Tibial nerve (tissue), 4 donors: Measurements from ENCODE around the gene TRMT10B. TPM values are rescaled to one million over a fixed set of nuclear protein-coding genes. Genes with fewer than 3 reads are reported as not detected.

ENCODE experiments used
- DNase-seq, 2 donors: peaks; one replicate each; pipeline ENCODE4 v3.0.0-alpha.2; 2019; ENCODE audit warnings: low spot score in 2 of 2
- H3K27ac ChIP-seq, 4 donors: fragments of 200-600 bp; sonication (generic) in 3 of 4; one replicate each; pipeline ENCODE4 v1.5.1; 2017 to 2019; ENCODE audit warnings: mild to moderate bottlenecking in 1 of 4
- H3K27me3 ChIP-seq, 2 donors: fragments of 200-600 bp; sonication (generic) in 1 of 2; one replicate each; pipeline versions ENCODE4 v1.5.1 to v1.6.0; 2017 to 2019
- H3K36me3 ChIP-seq, 3 donors: fragments of 200-600 bp; sonication (generic); one replicate each; pipeline ENCODE4 v1.5.1; 2018 to 2019
- H3K4me1 ChIP-seq, 4 donors: fragments of 200-600 bp; sonication (generic) in 3 of 4; one replicate each; pipeline ENCODE4 v1.5.1; 2017 to 2019
- H3K4me3 ChIP-seq, 4 donors: fragments of 200-600 bp; sonication (generic) in 3 of 4; one replicate each; pipeline ENCODE4 v1.5.1; 2017 to 2019; ENCODE audit warnings: mild to moderate bottlenecking in 1 of 4, moderate library complexity in 1 of 4
- H3K9me3 ChIP-seq, 4 donors: fragments of 200-600 bp; sonication (generic) in 3 of 4; one replicate each; pipeline ENCODE4 v1.5.1; 2017 to 2019
- EP300 ChIP-seq, 2 donors: sonication (generic); formaldehyde crosslinking; IDR thresholded peaks; one replicate each; pipeline ENCODE4 v1.6.1; 2017; ENCODE audit warnings: antibody characterized with exemption in 2 of 2, mild to moderate bottlenecking in 1 of 2
- POLR2A ChIP-seq, 2 donors: fragments of 450-650 bp; IDR thresholded peaks; one replicate each; pipeline ENCODE4 v1.6.1; 2017; ENCODE audit warnings: antibody characterized with exemption in 2 of 2, mild to moderate bottlenecking in 2 of 2, moderate library complexity in 2 of 2
- WGBS, 2 donors: methylation state at CpG; one replicate each; pipeline ENCODE4 v1.1.5; 2018; 5-methylcytosine and 5-hydroxymethylcytosine counted together
- total RNA-seq, 4 donors: library from RNA; depleted of rRNA; stranded (reverse); fragments of >200 nt; gene quantifications; one replicate each; pipeline ENCODE4 v1.1.0, GENCODE V29; 2016
- TF ChIP-seq, protein P1 (sequence below), 5 experiments: fragments of 200-600 bp in 3 of 5; fragments of 450-650 bp in 2 of 5; sonication (generic) in 3 of 5; IDR thresholded peaks; one replicate each; pipeline ENCODE4 v1.5.1; 2016 to 2019; ENCODE audit warnings: antibody characterized with exemption in 5 of 5, mild to moderate bottlenecking in 3 of 5, moderate library complexity in 2 of 5

The TRMT10B gene
- total RNA-seq, 4 donors from 2014 or later: 10.2 to 27.5 (median 12.3) TPM

DNA sequence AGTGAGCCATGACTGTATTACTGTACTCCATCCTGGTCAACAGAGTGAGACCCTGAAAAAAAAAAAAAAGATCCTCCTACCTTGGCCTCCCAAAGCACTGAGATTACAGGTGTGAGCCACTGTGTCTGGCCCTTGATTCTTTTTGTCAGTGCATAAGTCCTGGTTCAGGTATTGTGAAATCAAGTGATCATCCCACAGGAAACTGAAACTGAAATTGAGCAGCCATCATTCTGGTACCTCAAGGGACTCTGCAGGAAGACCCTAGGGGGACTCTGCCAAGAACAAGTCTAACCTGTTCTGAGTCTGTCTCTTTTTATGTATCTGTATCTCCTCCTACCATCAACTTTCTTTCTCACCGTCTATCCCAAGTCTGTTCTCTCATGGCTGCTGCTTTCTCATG lies 45.1 kb downstream of the TRMT10B start:
- peaks cover 0 to 37% (median 23%) of the 10 kb centered on the region in 4 donors for H3K4me1 ChIP-seq
- 71 to 84% methylated on average over 1 of the region's 1 CpG for WGBS, 2 donors
- H3K4me3 ChIP-seq: no peak overlapping the region
- no peak for DNase-seq
- no peak for TF ChIP-seq EP300 (IDR thresholded peaks at IDR 0.05)
- TF ChIP-seq POLR2A (IDR thresholded peaks at IDR 0.05): no peak
- TF ChIP-seq, protein P1, sequence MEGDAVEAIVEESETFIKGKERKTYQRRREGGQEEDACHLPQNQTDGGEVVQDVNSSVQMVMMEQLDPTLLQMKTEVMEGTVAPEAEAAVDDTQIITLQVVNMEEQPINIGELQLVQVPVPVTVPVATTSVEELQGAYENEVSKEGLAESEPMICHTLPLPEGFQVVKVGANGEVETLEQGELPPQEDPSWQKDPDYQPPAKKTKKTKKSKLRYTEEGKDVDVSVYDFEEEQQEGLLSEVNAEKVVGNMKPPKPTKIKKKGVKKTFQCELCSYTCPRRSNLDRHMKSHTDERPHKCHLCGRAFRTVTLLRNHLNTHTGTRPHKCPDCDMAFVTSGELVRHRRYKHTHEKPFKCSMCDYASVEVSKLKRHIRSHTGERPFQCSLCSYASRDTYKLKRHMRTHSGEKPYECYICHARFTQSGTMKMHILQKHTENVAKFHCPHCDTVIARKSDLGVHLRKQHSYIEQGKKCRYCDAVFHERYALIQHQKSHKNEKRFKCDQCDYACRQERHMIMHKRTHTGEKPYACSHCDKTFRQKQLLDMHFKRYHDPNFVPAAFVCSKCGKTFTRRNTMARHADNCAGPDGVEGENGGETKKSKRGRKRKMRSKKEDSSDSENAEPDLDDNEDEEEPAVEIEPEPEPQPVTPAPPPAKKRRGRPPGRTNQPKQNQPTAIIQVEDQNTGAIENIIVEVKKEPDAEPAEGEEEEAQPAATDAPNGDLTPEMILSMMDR (IDR thresholded peaks at IDR 0.05): no peak
- H3K9me3 ChIP-seq: no peaks in the 10 kb centered on the region
- no peak overlapping the region for H3K27ac ChIP-seq
- H3K27me3 ChIP-seq: no peaks in the 10 kb centered on the region
- peaks cover 0 to 3% (median 0%) of the 10 kb centered on the region in 3 donors for H3K36me3 ChIP-seq

DNA sequence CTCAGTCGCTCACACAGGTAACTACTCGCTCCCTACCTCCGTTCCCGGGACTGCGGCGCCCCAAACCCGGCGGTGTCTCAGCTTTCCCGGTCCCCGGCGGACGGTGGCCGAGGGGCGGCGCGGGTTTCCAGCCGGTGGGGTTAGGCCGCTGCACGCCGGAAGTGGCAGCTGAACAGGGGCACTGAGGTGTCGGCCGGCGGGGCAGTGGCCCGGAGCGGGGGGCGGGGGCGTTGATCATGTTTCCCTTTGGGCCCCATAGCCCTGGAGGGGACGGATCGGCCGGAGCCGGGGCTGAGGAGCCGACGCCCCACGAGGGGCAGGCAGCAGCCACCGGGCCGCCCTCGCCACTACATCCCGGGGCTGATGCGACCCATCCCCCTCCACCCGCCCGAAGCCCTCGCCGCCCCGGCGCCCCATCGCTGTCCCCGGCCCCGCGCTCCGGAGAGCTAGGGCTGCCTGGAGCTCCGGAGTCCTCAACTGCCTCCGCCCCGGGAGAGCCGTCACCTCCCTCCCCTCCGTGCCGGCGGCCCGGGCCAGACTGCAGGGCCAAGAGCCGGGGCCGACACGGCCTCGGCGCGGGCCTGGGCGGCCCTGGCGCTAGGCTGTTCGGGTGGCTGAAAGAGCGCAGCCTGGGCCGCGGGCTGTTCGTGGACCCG lies 47.2 kb downstream of the TRMT10B start, which contains the start of gene DCAF10:
Gene DCAF10 (plus strand): TSS at position 167 of the 656 bp plus-strand sequence. CDS start 70 bp downstream, at position 237.
- no peaks in the 10 kb centered on the region for H3K9me3 ChIP-seq
- peaks cover 0 to 3% (median 0%) of the 10 kb centered on the region in 3 donors for H3K36me3 ChIP-seq
- WGBS, 2 donors: 0 to 1% methylated on average over 4 to 29 of the region's 72 CpGs
- TF ChIP-seq, protein P1 (IDR thresholded peaks at IDR 0.05): peak in 2 of 5 experiments; percentile 32 to 52
- TF ChIP-seq POLR2A (IDR thresholded peaks at IDR 0.05): peak; percentile 33 to 41
- TF ChIP-seq EP300 (IDR thresholded peaks at IDR 0.05): peak in 1 of 2 donors; percentile 89
- H3K4me3 ChIP-seq: peak within 1 kb of the TSS; percentile 60 to 93 (median 80)
- DNase-seq: peak; percentile 51 to 79
- H3K27me3 ChIP-seq: no peaks in the 10 kb centered on the region
- peak within 1 kb of the TSS; percentile 74 to 92 (median 90) for H3K27ac ChIP-seq
- H3K4me1 ChIP-seq: peaks cover 0 to 40% (median 23%) of the 10 kb centered on the region in 4 donors

DNA sequence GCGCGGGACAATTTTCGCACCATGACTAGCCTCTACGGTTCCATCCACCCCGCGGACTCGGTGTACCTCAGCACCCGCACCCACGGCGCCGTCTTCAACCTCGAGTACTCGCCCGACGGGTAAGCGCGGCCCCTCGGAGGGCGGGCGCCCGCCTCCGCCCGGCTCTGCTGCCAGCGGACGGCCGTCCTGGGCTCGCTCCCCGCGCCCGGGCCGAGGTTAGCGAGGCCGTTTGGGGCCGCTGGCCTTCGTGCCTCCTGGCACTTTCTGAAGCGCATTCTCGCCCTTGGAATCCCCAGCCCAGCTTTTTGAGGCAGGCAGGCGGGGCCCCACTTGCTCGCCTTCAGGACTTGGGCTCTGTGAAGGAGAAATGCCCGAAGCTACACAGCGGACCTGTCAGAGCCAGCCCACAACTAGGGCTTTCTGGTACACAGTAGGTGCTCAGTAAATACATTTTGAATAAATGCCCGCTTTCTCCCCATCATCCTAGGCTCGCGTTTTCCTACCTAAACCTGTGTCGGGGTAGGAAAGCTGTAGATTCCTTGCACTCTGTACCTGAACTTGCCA lies 47.8 kb downstream of the TRMT10B start:
- WGBS, 2 donors: 1% methylated on average over 38 to 43 of the region's 45 CpGs
- Histone ChIP-seq H3K27me3 (no peaks in the 10 kb centered on the region), H3K4me1 (peaks cover 0 to 45% (median 23%) of the 10 kb centered on the region in 4 donors), H3K4me3 (peak overlapping the region; percentile 60 to 93 (median 80)), H3K27ac (peak overlapping the region; percentile 74 to 92 (median 90)), H3K36me3 (peaks cover 0 to 3% (median 0%) of the 10 kb centered on the region in 3 donors), H3K9me3 (no peaks in the 10 kb centered on the region)
- DNase-seq: no peak
- TF ChIP-seq, protein P1 (IDR thresholded peaks at IDR 0.05): no peak
- no peak for TF ChIP-seq EP300 (IDR thresholded peaks at IDR 0.05)
- no peak for TF ChIP-seq POLR2A (IDR thresholded peaks at IDR 0.05)

DNA sequence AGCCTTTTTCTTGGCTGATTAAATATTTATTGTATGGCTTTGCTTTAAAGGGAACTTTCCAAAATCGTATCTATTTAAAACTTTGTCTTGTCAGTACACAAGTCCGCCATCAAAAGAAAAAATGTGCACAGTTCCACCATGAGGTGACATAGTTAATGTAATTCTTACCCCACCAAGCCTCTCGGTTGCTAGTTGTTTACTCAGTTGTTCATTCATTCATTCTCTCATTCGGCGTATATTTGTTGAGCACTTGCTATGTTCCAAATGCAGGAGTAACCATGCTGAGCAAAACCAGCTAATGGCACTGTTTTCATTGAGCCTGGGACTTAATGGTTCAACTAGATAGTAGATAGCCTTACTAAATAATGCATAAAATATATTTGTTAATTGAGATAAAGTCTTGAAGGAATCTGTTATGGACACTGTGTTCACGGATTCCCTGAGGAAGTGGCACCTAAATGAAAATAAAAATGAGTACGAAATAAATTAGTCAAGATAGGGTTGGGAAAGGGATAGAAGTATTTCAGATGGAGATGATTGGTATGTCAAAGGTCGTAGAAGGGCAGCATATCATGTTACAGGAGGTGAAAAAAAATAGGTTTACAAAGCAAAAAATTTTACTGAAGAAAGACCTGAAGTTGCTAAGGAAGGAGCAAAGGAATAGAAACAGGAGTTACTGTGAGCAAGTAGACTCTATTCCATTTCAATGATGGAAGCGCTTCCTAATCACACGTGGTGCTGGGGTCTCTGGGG lies 48.5 kb downstream of the TRMT10B start:
- Histone ChIP-seq H3K4me3 (peak overlapping the region; percentile 60 to 93 (median 80)), H3K36me3 (peaks cover 0 to 3% (median 0%) of the 10 kb centered on the region in 3 donors), H3K27ac (no peak overlapping the region), H3K9me3 (no peaks in the 10 kb centered on the region), H3K4me1 (peaks cover 0 to 51% (median 23%) of the 10 kb centered on the region in 4 donors), H3K27me3 (no peaks in the 10 kb centered on the region)
- WGBS, 2 donors: 54 to 58% methylated on average over 10 of the region's 10 CpGs
- TF ChIP-seq, protein P1 (IDR thresholded peaks at IDR 0.05): no peak
- TF ChIP-seq EP300 (IDR thresholded peaks at IDR 0.05): no peak
- TF ChIP-seq POLR2A (IDR thresholded peaks at IDR 0.05): no peak
- no peak for DNase-seq
